AG10803 (cell line): ENCODE data around the gene JAKMIP2.

Experiments used
- DNase-seq: peaks from one replicate; pipeline ENCODE4 v3.0.0; 2010; ENCODE audit warnings: low read depth
- H3K4me3 ChIP-seq: 2 replicates; pipeline ENCODE4 v1.5.1; 2011; ENCODE audit warnings: mild to moderate bottlenecking, low read length, control low read depth
- CTCF ChIP-seq: conservative IDR thresholded peaks from 2 replicates; pipeline ENCODE4 v1.5.1; 2011; ENCODE audit warnings: mild to moderate bottlenecking, low read length, control low read depth, inconsistent platforms

The JAKMIP2 gene

GRCh38 chr5:147671365-147671764, 111.2 kb downstream of the JAKMIP2 start:
- no peak for TF ChIP-seq CTCF
- H3K4me3 ChIP-seq, result no peak overlapping the region
- DNase-seq, result no peak

- TF ChIP-seq CTCF, result no peak
- no peak for DNase-seq
- no peak overlapping the region for H3K4me3 ChIP-seq
These were observed 111.7 kb downstream of the JAKMIP2 start for GRCh38 chr5:147670815-147671214.

GRCh38 chr5:147669169-147669869, 113.2 kb downstream of the JAKMIP2 start:
- no peak overlapping the region for H3K4me3 ChIP-seq
- TF ChIP-seq CTCF, result no peak
- DNase-seq, result no peak

- no peak overlapping the region for H3K4me3 ChIP-seq
- DNase-seq, result no peak
- TF ChIP-seq CTCF, result no peak
These were observed 114.1 kb downstream of the JAKMIP2 start for GRCh38 chr5:147668385-147668784.

GRCh38 chr5:147667363-147667762, 115.2 kb downstream of the JAKMIP2 start:
- TF ChIP-seq CTCF, result no peak
- no peak for DNase-seq
- no peak overlapping the region for H3K4me3 ChIP-seq

GRCh38 chr5:147666419-147666818, 116.1 kb downstream of the JAKMIP2 start:
- no peak for TF ChIP-seq CTCF
- DNase-seq, result no peak
- no peak overlapping the region for H3K4me3 ChIP-seq

GRCh38 chr5:147661541-147661940, 121.0 kb downstream of the JAKMIP2 start:
- DNase-seq, result no peak
- no peak for TF ChIP-seq CTCF
- H3K4me3 ChIP-seq, result no peak overlapping the region
